Astrocyte of the spinal cord (primary cell): ENCODE results near the gene HTT.

ENCODE experiments used
- DNase-seq: peaks from one replicate; pipeline ENCODE4 v3.0.0; 2011; ENCODE audit warnings: low read depth, low spot score
- H3K4me3 ChIP-seq: 2 replicates; pipeline ENCODE4 v1.5.1; 2011; ENCODE audit warnings: low read depth, mild to moderate bottlenecking, low read length, moderate library complexity
- CTCF ChIP-seq: IDR thresholded peaks from 2 replicates; pipeline ENCODE4 v1.5.1; 2012; ENCODE audit warnings: low read depth, mild to moderate bottlenecking, low read length, inconsistent platforms
- in situ Hi-C: cut with HindIII; loops from 2 replicates; pipeline ENCODE4 v1.10.0; 2017; ENCODE audit warnings: low sequenced_read_pairs

Gene HTT

GRCh38 chr4:3201718-3202702 lies 127.5 kb downstream of the HTT start:
- no peak for TF ChIP-seq CTCF
- in situ Hi-C loops: no loop called here
- no peak overlapping the region for H3K4me3 ChIP-seq
- DNase-seq: peak; percentile 33

GRCh38 chr4:3202836-3203820 lies 128.6 kb downstream of the HTT start:
- no peak for TF ChIP-seq CTCF
- no peak overlapping the region for H3K4me3 ChIP-seq
- in situ Hi-C loops: no loop called here
- DNase-seq: no peak

GRCh38 chr4:3203971-3204431 lies 129.5 kb downstream of the HTT start:
- in situ Hi-C loops: no loop called here
- DNase-seq: no peak
- no peak overlapping the region for H3K4me3 ChIP-seq
- no peak for TF ChIP-seq CTCF

GRCh38 chr4:3205995-3206394 lies 131.5 kb downstream of the HTT start:
- no peak for TF ChIP-seq CTCF
- DNase-seq: no peak
- H3K4me3 ChIP-seq: no peak overlapping the region
- in situ Hi-C loops: no loop called here

GRCh38 chr4:3206439-3207100 lies 132.1 kb downstream of the HTT start:
- H3K4me3 ChIP-seq: no peak overlapping the region
- DNase-seq: no peak
- in situ Hi-C loops: no loop called here
- TF ChIP-seq CTCF: no peak

GRCh38 chr4:3207531-3208037 lies 133.1 kb downstream of the HTT start:
- DNase-seq: no peak
- TF ChIP-seq CTCF: no peak
- in situ Hi-C loops: no loop called here
- no peak overlapping the region for H3K4me3 ChIP-seq
